ENCODE measurements around the gene TFAP2E. TPM values are rescaled to one million over a fixed set of nuclear protein-coding genes. Genes with fewer than 3 reads are reported as not detected.

TFAP2E gene
- total RNA-seq, 3 donors from 2014 or later (not counting 1 experiment from before 2014, with no cell fraction given) = 6.6 to 7.3 (median 6.9) TPM

DNA sequence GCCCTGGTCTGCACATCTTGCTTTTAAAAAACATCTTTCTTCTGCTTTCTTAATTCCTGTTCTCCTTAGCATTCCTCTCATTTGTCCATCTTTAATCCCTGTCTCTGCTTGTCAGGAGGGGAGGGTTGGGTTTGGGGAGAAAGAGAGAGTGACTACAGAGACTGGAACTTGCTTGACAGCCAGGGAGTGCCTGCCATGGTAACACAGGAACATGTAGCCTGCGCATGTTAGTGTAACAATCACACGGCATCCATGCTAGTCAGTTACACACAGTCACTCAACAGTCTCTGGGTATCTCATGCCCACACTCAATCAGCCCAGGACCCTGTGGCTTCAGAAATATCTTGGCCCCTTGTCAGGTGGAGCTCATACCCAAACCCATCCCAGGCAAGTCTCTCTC is 818 bp upstream of the TFAP2E start:
- H3K4me3 Mint-ChIP-seq = peak overlapping the region; percentile 68
- H3K36me3 Mint-ChIP-seq = no peaks in the 10 kb centered on the region
- peak overlapping the region in 1 of 2 donors; percentile 16 for H3K27ac Mint-ChIP-seq

DNA sequence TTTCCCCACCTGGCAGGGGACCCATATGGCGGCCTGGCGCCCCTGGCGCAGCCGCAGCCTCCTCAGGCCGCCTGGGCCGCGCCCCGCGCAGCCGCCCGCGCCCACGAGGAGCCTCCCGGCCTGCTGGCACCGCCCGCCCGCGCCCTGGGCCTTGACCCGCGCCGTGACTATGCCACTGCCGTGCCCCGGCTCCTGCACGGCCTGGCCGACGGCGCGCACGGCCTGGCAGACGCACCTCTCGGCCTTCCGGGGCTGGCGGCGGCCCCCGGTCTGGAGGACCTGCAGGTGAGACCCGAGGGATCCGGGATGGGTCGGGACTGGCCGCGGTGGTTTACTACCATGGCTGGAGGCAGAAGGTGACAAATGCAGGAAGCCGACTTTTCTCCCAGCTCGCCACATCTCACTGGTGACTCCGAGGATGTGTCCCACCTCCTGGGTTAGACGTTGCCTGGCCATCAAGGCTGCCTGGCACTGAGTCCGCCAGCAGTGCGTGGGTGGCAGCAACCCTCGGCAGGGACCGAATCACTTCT is 1.1 kb downstream of the TFAP2E start:
- H3K4me1 Mint-ChIP-seq = peaks cover 43 to 67% of the 10 kb centered on the region in 2 donors
- peak overlapping the region; percentile 35 for H3K4me3 Mint-ChIP-seq
- intact Hi-C loops (cut with micrococcal nuclease) = no loop called here
- no peak overlapping the region for H3K4me3 ChIP-seq (ENCODE audit: low read length)
- H3K9me3 ChIP-seq (ENCODE audit: control insufficient read depth, insufficient read depth, low read length) = no peaks in the 10 kb centered on the region
- no peaks in the 10 kb centered on the region for H3K9me3 Mint-ChIP-seq
- WGBS (ENCODE audit: insufficient coverage) = 97% methylated on average over 48 of the region's 48 CpGs
- no peaks in the 10 kb centered on the region for H3K27me3 ChIP-seq (ENCODE audit: control insufficient read depth, insufficient read depth, low read length)
- peaks cover 39% of the 10 kb centered on the region for H3K4me1 ChIP-seq (ENCODE audit: control insufficient read depth, insufficient read depth, low read length)
- H3K36me3 Mint-ChIP-seq = no peaks in the 10 kb centered on the region
- no peak overlapping the region for H3K27ac Mint-ChIP-seq
- no peak for ATAC-seq
- H3K27ac ChIP-seq (ENCODE audit: low read length) = no peak overlapping the region
- DNase-seq = no peak
- no peaks in the 10 kb centered on the region for H3K36me3 ChIP-seq (ENCODE audit: control insufficient read depth, insufficient read depth, low read length)
- no peaks in the 10 kb centered on the region for H3K27me3 Mint-ChIP-seq (ENCODE audit: low read depth in 2 of 2)
- TF ChIP-seq, protein P1, sequence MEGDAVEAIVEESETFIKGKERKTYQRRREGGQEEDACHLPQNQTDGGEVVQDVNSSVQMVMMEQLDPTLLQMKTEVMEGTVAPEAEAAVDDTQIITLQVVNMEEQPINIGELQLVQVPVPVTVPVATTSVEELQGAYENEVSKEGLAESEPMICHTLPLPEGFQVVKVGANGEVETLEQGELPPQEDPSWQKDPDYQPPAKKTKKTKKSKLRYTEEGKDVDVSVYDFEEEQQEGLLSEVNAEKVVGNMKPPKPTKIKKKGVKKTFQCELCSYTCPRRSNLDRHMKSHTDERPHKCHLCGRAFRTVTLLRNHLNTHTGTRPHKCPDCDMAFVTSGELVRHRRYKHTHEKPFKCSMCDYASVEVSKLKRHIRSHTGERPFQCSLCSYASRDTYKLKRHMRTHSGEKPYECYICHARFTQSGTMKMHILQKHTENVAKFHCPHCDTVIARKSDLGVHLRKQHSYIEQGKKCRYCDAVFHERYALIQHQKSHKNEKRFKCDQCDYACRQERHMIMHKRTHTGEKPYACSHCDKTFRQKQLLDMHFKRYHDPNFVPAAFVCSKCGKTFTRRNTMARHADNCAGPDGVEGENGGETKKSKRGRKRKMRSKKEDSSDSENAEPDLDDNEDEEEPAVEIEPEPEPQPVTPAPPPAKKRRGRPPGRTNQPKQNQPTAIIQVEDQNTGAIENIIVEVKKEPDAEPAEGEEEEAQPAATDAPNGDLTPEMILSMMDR (IDR thresholded peaks at IDR 0.05) = no peak

More for the DNA sequence above, 818 bp upstream of the TFAP2E start:
- Mint-ChIP-seq H3K9me3 (no peaks in the 10 kb centered on the region), H3K4me1 (peaks cover 45 to 65% of the 10 kb centered on the region in 2 donors), H3K27me3 (ENCODE audit: low read depth in 2 of 2) (no peaks in the 10 kb centered on the region)
- intact Hi-C loops (cut with micrococcal nuclease) = no loop called here
- Histone ChIP-seq H3K4me1 (ENCODE audit: control insufficient read depth, insufficient read depth, low read length) (peaks cover 27% of the 10 kb centered on the region), H3K9me3 (ENCODE audit: control insufficient read depth, insufficient read depth, low read length) (no peaks in the 10 kb centered on the region), H3K36me3 (ENCODE audit: control insufficient read depth, insufficient read depth, low read length) (no peaks in the 10 kb centered on the region), H3K27me3 (ENCODE audit: control insufficient read depth, insufficient read depth, low read length) (no peaks in the 10 kb centered on the region), H3K27ac (ENCODE audit: low read length) (no peak overlapping the region), H3K4me3 (ENCODE audit: low read length) (no peak overlapping the region)
- TF ChIP-seq, protein P1 (IDR thresholded peaks at IDR 0.05) = no peak
- 94% methylated on average over 2 of the region's 2 CpGs for WGBS (ENCODE audit: insufficient coverage)
- DNase-seq (no peak), ATAC-seq (no peak)

DNA sequence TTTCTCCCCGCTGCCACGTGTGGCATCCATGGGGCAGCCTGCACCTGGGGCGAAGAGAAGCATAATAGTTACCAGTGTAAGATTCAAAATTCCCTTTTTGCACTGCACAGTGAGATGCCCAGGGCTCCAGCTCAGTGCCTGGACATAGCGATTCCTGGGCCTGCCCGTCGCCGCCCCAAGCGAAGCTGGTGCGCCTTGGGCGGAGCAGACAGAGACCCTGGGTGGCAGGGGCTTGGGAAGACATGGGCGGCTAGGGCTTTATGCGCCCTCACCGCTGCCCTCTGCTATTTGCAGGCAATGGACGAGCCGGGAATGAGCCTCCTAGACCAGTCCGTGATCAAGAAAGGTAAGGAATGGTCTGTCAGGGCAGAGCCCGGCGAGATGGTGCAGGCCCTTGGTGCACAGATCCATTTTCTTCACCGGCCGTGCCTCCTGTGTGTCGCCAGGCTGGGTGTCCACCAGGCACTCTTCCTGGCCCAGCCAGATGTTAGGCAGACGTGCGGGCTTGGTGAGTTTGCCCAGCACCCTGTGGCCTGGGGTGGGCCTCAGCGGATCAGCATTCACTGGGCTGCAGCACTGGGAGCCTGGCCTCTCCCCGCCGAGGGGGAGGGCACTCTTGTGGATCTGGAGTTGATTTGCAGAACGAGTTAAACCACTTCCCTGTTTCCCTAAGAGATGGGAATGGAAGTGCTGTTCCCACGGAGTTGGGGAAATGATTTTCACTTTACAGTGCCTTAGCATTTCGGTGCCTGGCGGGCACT is 1.7 kb downstream of the TFAP2E start:
- H3K9me3 ChIP-seq (ENCODE audit: control insufficient read depth, insufficient read depth, low read length) = no peaks in the 10 kb centered on the region
- no peaks in the 10 kb centered on the region for H3K36me3 ChIP-seq (ENCODE audit: control insufficient read depth, insufficient read depth, low read length)
- H3K4me1 Mint-ChIP-seq = peaks cover 43 to 60% of the 10 kb centered on the region in 2 donors
- no peak overlapping the region for H3K4me3 ChIP-seq (ENCODE audit: low read length)
- WGBS (ENCODE audit: insufficient coverage) = 93% methylated on average over 30 of the region's 30 CpGs
- intact Hi-C loops (cut with micrococcal nuclease) = no loop called here
- no peaks in the 10 kb centered on the region for H3K27me3 Mint-ChIP-seq (ENCODE audit: low read depth in 2 of 2)
- H3K4me1 ChIP-seq (ENCODE audit: control insufficient read depth, insufficient read depth, low read length) = peaks cover 40% of the 10 kb centered on the region
- TF ChIP-seq, protein P1 (IDR thresholded peaks at IDR 0.05) = no peak
- peak overlapping the region; percentile 37 to 89 for H3K27ac Mint-ChIP-seq
- no peaks in the 10 kb centered on the region for H3K36me3 Mint-ChIP-seq
- H3K27ac ChIP-seq (ENCODE audit: low read length) = no peak overlapping the region
- no peaks in the 10 kb centered on the region for H3K27me3 ChIP-seq (ENCODE audit: control insufficient read depth, insufficient read depth, low read length)
- H3K4me3 Mint-ChIP-seq = peak overlapping the region; percentile 94
- ATAC-seq = no peak
- DNase-seq = no peak
- H3K9me3 Mint-ChIP-seq = no peaks in the 10 kb centered on the region

Data from natural killer cell (primary cell).